GM12878 (cell line): ENCODE results near the gene SAC3D1. TPM values are rescaled to one million over a fixed set of nuclear protein-coding genes. Genes with fewer than 3 reads are reported as not detected.

Source experiments
- ATAC-seq: fragments of 200-7000 bp; cut with Tn5 transposase; 3 replicates; pipeline ENCODE4 v1.9.1; 2020; ENCODE audit warnings: mild to moderate bottlenecking, moderate library complexity
- BruUV-seq: library from RNA; stranded (reverse); fragments of 400-500 nt; replicated peaks from 2 replicates; lab custom pipeline; 2021; lab: Mats Ljungman, UMichigan
- CTCF ChIA-PET: fragments of 300-600 bp; sonication (Branson Sonifier 250); formaldehyde crosslinking; extraction: SDS; loops from one replicate; lab custom pipeline; 2021; ENCODE audit warnings: inconsistent platforms; lab: Yijun Ruan, JAX
- POLR2A ChIA-PET: fragments of 350-600 bp; formaldehyde crosslinking; extraction: SDS; loops from one replicate; lab custom pipeline; 2021; ENCODE audit warnings: inconsistent platforms; lab: Charles Lee
- RAD21 ChIA-PET: fragments of 300-600 bp; sonication (Branson Sonifier 250); formaldehyde crosslinking; loops from one replicate; lab custom pipeline; 2023; ENCODE audit warnings: antibody characterized with exemption; ENCODE audit not compliant: unreplicated experiment; lab: Charles Lee
- SMC1A ChIA-PET: fragments of 300-600 bp; sonication (Branson Sonifier 250); formaldehyde crosslinking; loops from one replicate; lab custom pipeline; 2023; ENCODE audit not compliant: unreplicated experiment, uncharacterized antibody; lab: Charles Lee
- DNase-seq: peaks from one replicate; pipeline ENCODE4 v3.0.0-alpha.2; 2011; ENCODE audit warnings: low read depth, low spot score
- FAIRE-seq: peaks from 3 replicates; lab custom pipeline; 2011; peaks lifted over from hg19 to GRCh38; lab: Jason Lieb, UNC
- H2AFZ ChIP-seq: 2 replicates; pipeline ENCODE4 v1.6.0; 2011; ENCODE audit warnings: low read depth, low read length, control low read depth; ENCODE audit not compliant: control insufficient read depth
- H3K27ac ChIP-seq: 2 replicates; pipeline ENCODE4 v1.5.1; 2011; ENCODE audit warnings: control low read depth; ENCODE audit not compliant: control insufficient read depth, insufficient read depth
- H3K27me3 ChIP-seq, 2 experiments: replicated peaks in 1 of 2; 2 replicates each; pipeline versions ENCODE4 v1.6.0 to v1.6.1; 2011; ENCODE audit warnings: low read length in 1 of 2; ENCODE audit not compliant: control insufficient read depth in 2 of 2, insufficient read depth in 2 of 2
- H3K36me3 ChIP-seq, 2 experiments: 2 replicates each; pipeline ENCODE4 v1.5.1; 2011; ENCODE audit warnings: low read length in 1 of 2; ENCODE audit not compliant: control insufficient read depth in 2 of 2, insufficient read depth in 2 of 2
- H3K4me1 ChIP-seq: 2 replicates; pipeline ENCODE4 v1.6.1; 2011; ENCODE audit warnings: mild to moderate bottlenecking, low read length, moderate library complexity, mixed read lengths; ENCODE audit not compliant: control insufficient read depth, insufficient read depth
- H3K4me2 ChIP-seq: 2 replicates; pipeline ENCODE4 v1.6.0; 2011; ENCODE audit warnings: control low read depth; ENCODE audit not compliant: control insufficient read depth, insufficient read depth
- H3K4me3 ChIP-seq: fragments of 200-600 bp; sonication (generic); 2 replicates; pipeline ENCODE4 v1.5.1; 2016
- H3K79me2 ChIP-seq: 2 replicates; pipeline ENCODE4 v1.6.0; 2011; ENCODE audit warnings: low read length; ENCODE audit not compliant: control insufficient read depth, insufficient read depth
- H3K9ac ChIP-seq: 2 replicates; pipeline ENCODE4 v1.8.0; 2011; ENCODE audit warnings: low read length, control low read depth, mixed read lengths; ENCODE audit not compliant: control insufficient read depth, insufficient read depth
- H3K9me3 ChIP-seq: replicated peaks from 3 replicates; pipeline ENCODE4 v1.5.1; 2011; ENCODE audit warnings: mild to moderate bottlenecking, low read length; ENCODE audit not compliant: control insufficient read depth, insufficient read depth
- H4K20me1 ChIP-seq: 2 replicates; pipeline ENCODE4 v1.6.0; 2011; ENCODE audit not compliant: control insufficient read depth, insufficient read depth
- ASH2L ChIP-seq: fragments of 300-600, 200-600 bp; sonication (generic); IDR thresholded peaks from 2 replicates; pipeline ENCODE4 v1.6.1; 2017; ENCODE audit warnings: low read depth, mild to moderate bottlenecking, borderline replicate concordance
- HDGF ChIP-seq: fragments of 450-650 bp; IDR thresholded peaks from 2 replicates; pipeline ENCODE4 v1.6.1; 2016; ENCODE audit warnings: antibody characterized with exemption
- IRF4 ChIP-seq: IDR thresholded peaks from 2 replicates; pipeline ENCODE4 v1.6.1; 2011; ENCODE audit warnings: low read depth, low read length
- MTA2 ChIP-seq: fragments of 450-650 bp; IDR thresholded peaks from 2 replicates; pipeline ENCODE4 v1.6.1; 2016; ENCODE audit warnings: low read depth, mild to moderate bottlenecking, moderate library complexity
- NBN ChIP-seq: fragments of 450-650 bp; IDR thresholded peaks from 2 replicates; pipeline ENCODE4 v1.6.1; 2016
- NFYB ChIP-seq: IDR thresholded peaks from 2 replicates; pipeline ENCODE4 v1.6.1; 2011; ENCODE audit warnings: low read depth, mild to moderate bottlenecking, low read length, improper control_type of control experiment, moderate library complexity; ENCODE audit not compliant: insufficient read depth
- SREBF1 ChIP-seq: IDR thresholded peaks from 2 replicates; pipeline ENCODE4 v1.6.1; 2012; ENCODE audit warnings: mild to moderate bottlenecking, low read length
- TAF1 ChIP-seq: IDR thresholded peaks from 2 replicates; pipeline ENCODE4 v1.6.1; 2011; ENCODE audit warnings: mild to moderate bottlenecking, low read depth, low read length, borderline replicate concordance
- WGBS: methylation state at CpG from one replicate; pipeline ENCODE4 v1.1.6; 2016; ENCODE audit warnings: low lambda C conversion rate; ENCODE audit not compliant: insufficient replicate concordance, insufficient coverage; ENCODE audit errors: missing lambda C conversion rate; 5-methylcytosine and 5-hydroxymethylcytosine counted together
- in situ Hi-C: fragments of 300-500 bp; cut with MboI; formaldehyde crosslinking; loops from 9 replicates; pipeline ENCODE4 v1.14.3; 2018; ENCODE audit warnings: mixed read lengths
- intact Hi-C: fragments of 100-400 bp; cut with micrococcal nuclease; formaldehyde crosslinking; loops from one replicate; pipeline ENCODE4 v1.14.2; 2022; ENCODE audit not compliant: unreplicated experiment
- polyA plus RNA-seq, 11 experiments: library from polyadenylated mRNA; depleted of rRNA in 4 of 11; unstranded in 6 of 11; stranded (reverse) in 5 of 11; fragments of >200 nt; fragmentation: Nextera tagmentation in 4 of 11; fragmentation: Illumina TruSeq in 1 of 11; extraction: Ambion mirVana in 4 of 11; extraction: Trizol in 1 of 11; gene quantifications; 1 replicate in 1 of 11; 2 replicates in 10 of 11; pipeline versions ENCODE4 v1.2.1 to v1.2.3, GENCODE V29; 2011 to 2016; ENCODE audit warnings: inconsistent platforms in 2 of 11, missing spikeins in 2 of 11, low read depth in 1 of 11
- total RNA-seq, 4 experiments: library from RNA; depleted of rRNA in 3 of 4; stranded (reverse); fragments of >200 nt in 3 of 4; fragmentation: Illumina TruSeq in 1 of 4; extraction: Trizol in 1 of 4; gene quantifications; 2 replicates each; pipeline versions ENCODE4 v1.2.1 to v1.2.3, GENCODE V29; 2013 to 2021
- TF ChIP-seq, protein P1 (sequence below): fragments of 450-650 bp; IDR thresholded peaks from 2 replicates; pipeline ENCODE4 v1.6.1; 2016; ENCODE audit warnings: mild to moderate bottlenecking
- TF ChIP-seq, protein P2 (sequence below): IDR thresholded peaks from 2 replicates; pipeline ENCODE4 v1.6.1; 2012; ENCODE audit warnings: low read depth, low read length, improper control_type of control experiment
- TF ChIP-seq, protein P3 (sequence below), 3 experiments: IDR thresholded peaks in 2 of 3; conservative IDR thresholded peaks in 1 of 3; 2 replicates each; pipeline ENCODE4 v1.5.1; 2011; ENCODE audit warnings: low read depth in 3 of 3, low read length in 3 of 3, mild to moderate bottlenecking in 3 of 3, control low read depth in 2 of 3, moderate library complexity in 2 of 3, inconsistent platforms in 1 of 3, mixed read lengths in 1 of 3; ENCODE audit not compliant: control insufficient read depth in 2 of 3, insufficient read depth in 1 of 3; ENCODE audit errors: extremely low read depth in 1 of 3

The SAC3D1 gene
- total and polyA plus RNA-seq, 10 of the 15 experiments (the other 5 are each of a cell fraction or from before 2014, with no cell fraction given): 0.16 to 44.6 (median 12.1) TPM

DNA sequence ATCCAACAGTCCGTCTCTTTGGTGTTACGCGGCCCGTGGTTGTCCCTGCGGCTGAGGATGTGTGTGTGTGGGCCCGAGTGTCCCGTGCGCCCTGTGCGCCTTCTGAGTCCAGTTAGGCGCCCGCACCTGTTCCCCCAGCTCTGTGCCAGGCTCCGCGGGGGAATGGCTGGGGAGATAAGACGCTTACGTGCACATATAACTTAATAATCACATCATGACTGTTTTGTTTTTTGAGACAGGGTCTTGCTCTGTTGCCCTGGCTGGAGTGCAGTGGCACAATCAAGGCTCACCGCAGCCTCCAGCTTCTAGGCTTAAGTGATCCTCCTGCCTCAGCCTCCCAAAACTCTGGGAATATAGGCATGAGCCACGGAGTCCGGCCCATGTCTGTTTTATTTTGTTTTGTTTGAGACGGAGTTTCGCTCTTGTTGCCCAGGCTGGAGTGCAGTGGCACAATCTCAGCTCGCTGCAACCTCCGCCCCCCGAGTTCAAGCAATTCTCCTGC lies 26.2 kb upstream of the SAC3D1 start:
- H3K9me3 ChIP-seq: no peaks in the 10 kb centered on the region
- no peak for FAIRE-seq
- POLR2A ChIA-PET: interaction anchor here (0.8 to 1.6 kb wide), 8 partner anchors 26 to 166 kb away, joined by 3 to 4 read pairs (median 4); partner anchors contain the start of genes SAC3D1 and TM7SF2
- H3K36me3 ChIP-seq: peaks cover 0 to 3% of the 10 kb centered on the region in 2 experiments; a peak in 2 of 4 replicates
- CTCF ChIA-PET: interaction anchor here (0.6 to 8.2 kb wide), 31 partner anchors 11 to 464 kb away, joined by 3 to 89 read pairs (median 5); partner anchors contain the start of genes ATG2A, BATF2, CDC42BPG and FAU
- BruUV-seq: no TSS peak
- RAD21 ChIA-PET: interaction anchor here (0.7 to 4.8 kb wide), 14 partner anchors 13 to 236 kb away, joined by 3 to 31 read pairs (median 4); partner anchors contain the start of genes CDC42BPG, CDCA5, FAU and MRPL49
- H3K27ac ChIP-seq: peak overlapping the region; percentile 88
- peak; percentile 26; the same call in 2 of the 3 replicates for ATAC-seq
- H3K4me3 ChIP-seq: peak overlapping the region; percentile 76
- H3K4me1 ChIP-seq: peaks cover 17% of the 10 kb centered on the region
- H3K9ac ChIP-seq: peak overlapping the region; percentile 86
- no peaks in the 10 kb centered on the region; the same call in none of the 2 replicates for H3K79me2 ChIP-seq
- in situ Hi-C loops (no loop called here), intact Hi-C loops (loop anchor here (1.0 to 10.0 kb wide), 5 partner anchors 64 to 240 kb away; partner anchors contain the start of genes CAPN1 and VPS51)
- peak overlapping the region; percentile 93 for H3K4me2 ChIP-seq
- TF ChIP-seq NBN: no peak
- TF ChIP-seq HDGF: peak; percentile 20; the same call in 1 of the 2 replicates
- TF ChIP-seq, protein P1, sequence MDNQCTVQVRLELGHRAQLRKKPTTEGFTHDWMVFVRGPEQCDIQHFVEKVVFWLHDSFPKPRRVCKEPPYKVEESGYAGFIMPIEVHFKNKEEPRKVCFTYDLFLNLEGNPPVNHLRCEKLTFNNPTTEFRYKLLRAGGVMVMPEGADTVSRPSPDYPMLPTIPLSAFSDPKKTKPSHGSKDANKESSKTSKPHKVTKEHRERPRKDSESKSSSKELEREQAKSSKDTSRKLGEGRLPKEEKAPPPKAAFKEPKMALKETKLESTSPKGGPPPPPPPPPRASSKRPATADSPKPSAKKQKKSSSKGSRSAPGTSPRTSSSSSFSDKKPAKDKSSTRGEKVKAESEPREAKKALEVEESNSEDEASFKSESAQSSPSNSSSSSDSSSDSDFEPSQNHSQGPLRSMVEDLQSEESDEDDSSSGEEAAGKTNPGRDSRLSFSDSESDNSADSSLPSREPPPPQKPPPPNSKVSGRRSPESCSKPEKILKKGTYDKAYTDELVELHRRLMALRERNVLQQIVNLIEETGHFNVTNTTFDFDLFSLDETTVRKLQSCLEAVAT: peak; percentile 76; the same call in 1 of the 2 replicates
- SMC1A ChIA-PET: interaction anchor here (1.0 to 2.5 kb wide), 6 partner anchors 64 to 167 kb away, joined by 3 to 19 read pairs (median 3); partner anchors contain the start of genes FAU and MRPL49
- H3K27me3 ChIP-seq: no peaks in the 10 kb centered on the region
- no peak for DNase-seq
- H4K20me1 ChIP-seq: no peaks in the 10 kb centered on the region
- 34% methylated on average over 23 of the region's 23 CpGs for WGBS
- H2AFZ ChIP-seq: peak overlapping the region; percentile 89

DNA sequence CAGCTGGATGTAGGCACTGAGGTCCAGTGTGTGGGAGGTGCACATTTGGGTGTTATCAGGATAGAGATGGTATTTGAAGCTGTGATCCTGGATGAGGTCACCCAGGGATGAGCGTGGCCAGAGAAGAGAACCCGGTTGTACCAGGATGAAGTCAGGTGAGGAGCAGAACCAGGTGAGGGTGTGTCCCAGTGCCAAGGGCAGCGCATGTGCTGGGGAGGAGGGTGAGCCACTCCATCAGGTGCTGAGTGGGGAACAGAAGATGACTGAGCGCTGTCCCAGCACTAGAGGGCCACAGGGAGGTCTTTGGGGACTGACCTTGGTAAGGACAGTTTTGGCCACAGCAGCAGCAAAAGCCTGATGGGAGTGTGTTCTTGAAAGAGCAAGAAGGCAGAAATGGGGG lies 24.3 kb upstream of the SAC3D1 start:
- Histone ChIP-seq H3K36me3 (peaks cover 0 to 5% of the 10 kb centered on the region in 2 experiments; a peak in 2 of 4 replicates), H3K9ac (no peak overlapping the region), H3K27me3 (no peaks in the 10 kb centered on the region), H3K4me3 (no peak overlapping the region), H3K9me3 (no peaks in the 10 kb centered on the region), H3K27ac (no peak overlapping the region), H2AFZ (no peak overlapping the region), H3K79me2 (no peaks in the 10 kb centered on the region; the same call in none of the 2 replicates), H3K4me2 (no peak overlapping the region), H3K4me1 (peaks cover 17% of the 10 kb centered on the region), H4K20me1 (no peaks in the 10 kb centered on the region)
- FAIRE-seq: no peak
- TSS peak; percentile 52 for BruUV-seq
- ChIA-PET RAD21 (no interaction called here), POLR2A (no interaction called here), CTCF (interaction anchor here (1.3 kb wide), 1 partner anchor 10 kb away, joined by 4 read pairs; no protein-coding TSS in a partner anchor), SMC1A (interaction anchor here (1.2 kb wide), 1 partner anchor 93 kb away, joined by 3 read pairs; no protein-coding TSS in a partner anchor)
- DNase-seq: no peak
- in situ Hi-C loops: no loop called here
- 100% methylated on average over 4 of the region's 4 CpGs for WGBS
- intact Hi-C loops: loop anchor here (10.0 kb wide), 1 partner anchor 238 kb away; no protein-coding TSS in a partner anchor
- ATAC-seq: no peak
- TF ChIP-seq, protein P2, sequence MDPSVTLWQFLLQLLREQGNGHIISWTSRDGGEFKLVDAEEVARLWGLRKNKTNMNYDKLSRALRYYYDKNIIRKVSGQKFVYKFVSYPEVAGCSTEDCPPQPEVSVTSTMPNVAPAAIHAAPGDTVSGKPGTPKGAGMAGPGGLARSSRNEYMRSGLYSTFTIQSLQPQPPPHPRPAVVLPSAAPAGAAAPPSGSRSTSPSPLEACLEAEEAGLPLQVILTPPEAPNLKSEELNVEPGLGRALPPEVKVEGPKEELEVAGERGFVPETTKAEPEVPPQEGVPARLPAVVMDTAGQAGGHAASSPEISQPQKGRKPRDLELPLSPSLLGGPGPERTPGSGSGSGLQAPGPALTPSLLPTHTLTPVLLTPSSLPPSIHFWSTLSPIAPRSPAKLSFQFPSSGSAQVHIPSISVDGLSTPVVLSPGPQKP: no peak
- TF ChIP-seq MTA2 (no peak), IRF4 (no peak), NFYB (no peak), TAF1 (no peak), SREBF1 (no peak), ASH2L (no peak)
- TF ChIP-seq, protein P3, sequence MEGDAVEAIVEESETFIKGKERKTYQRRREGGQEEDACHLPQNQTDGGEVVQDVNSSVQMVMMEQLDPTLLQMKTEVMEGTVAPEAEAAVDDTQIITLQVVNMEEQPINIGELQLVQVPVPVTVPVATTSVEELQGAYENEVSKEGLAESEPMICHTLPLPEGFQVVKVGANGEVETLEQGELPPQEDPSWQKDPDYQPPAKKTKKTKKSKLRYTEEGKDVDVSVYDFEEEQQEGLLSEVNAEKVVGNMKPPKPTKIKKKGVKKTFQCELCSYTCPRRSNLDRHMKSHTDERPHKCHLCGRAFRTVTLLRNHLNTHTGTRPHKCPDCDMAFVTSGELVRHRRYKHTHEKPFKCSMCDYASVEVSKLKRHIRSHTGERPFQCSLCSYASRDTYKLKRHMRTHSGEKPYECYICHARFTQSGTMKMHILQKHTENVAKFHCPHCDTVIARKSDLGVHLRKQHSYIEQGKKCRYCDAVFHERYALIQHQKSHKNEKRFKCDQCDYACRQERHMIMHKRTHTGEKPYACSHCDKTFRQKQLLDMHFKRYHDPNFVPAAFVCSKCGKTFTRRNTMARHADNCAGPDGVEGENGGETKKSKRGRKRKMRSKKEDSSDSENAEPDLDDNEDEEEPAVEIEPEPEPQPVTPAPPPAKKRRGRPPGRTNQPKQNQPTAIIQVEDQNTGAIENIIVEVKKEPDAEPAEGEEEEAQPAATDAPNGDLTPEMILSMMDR (IDR thresholded peaks at IDR 0.05 in 2 of 3, conservative IDR thresholded peaks at IDR 0.05 in 1 of 3; ENCODE audit: control insufficient read depth in 2 of 3, extremely low read depth in 1 of 3, insufficient read depth in 1 of 3, low read depth in 3 of 3, low read length in 3 of 3): peak in 2 of 3 experiments; percentile 4 to 22; a peak in 1 of 6 replicates
